Frontal cortex (tissue), 4 donors: ENCODE data around the gene F8. TPM values are rescaled to one million over a fixed set of nuclear protein-coding genes. Genes with fewer than 3 reads are reported as not detected.
"Not testable (repeated sequence)": the region's sequence is repeated elsewhere in the genome, so short reads cannot be mapped to it uniquely, and the experiment has no call there.

Experiments used
- DNase-seq, 2 donors: peaks; one replicate each; pipeline ENCODE4 v3.0.0; 2012; ENCODE audit warnings: low spot score in 2 of 2
- FAIRE-seq: peaks from 2 replicates; lab custom pipeline; 2012; peaks lifted over from hg19 to GRCh38; lab: Jason Lieb, UNC
- total RNA-seq: library from RNA; depleted of rRNA; stranded (reverse); fragments of >200 nt; gene quantifications from one replicate; pipeline ENCODE4 v1.2.3, GENCODE V29; 2014
- donor health status: control.
- donor health status: control.
- donor health status: control.

The F8 gene
- total RNA-seq, 1 donor from 2014 or later = 6.1 TPM

- DNase-seq = no peak
- FAIRE-seq = no peak
Observed at GRCh38 chrX:154991039-154991438, 31.5 kb downstream of the F8 start.

- FAIRE-seq = no peak
- DNase-seq = no peak
Observed at GRCh38 chrX:154990496-154990895, 32.0 kb downstream of the F8 start.

- DNase-seq (no peak), FAIRE-seq (no peak)
Observed at GRCh38 chrX:154988719-154989118, 33.8 kb downstream of the F8 start.

GRCh38 chrX:154987940-154988339 lies 34.6 kb downstream of the F8 start:
- no peak for FAIRE-seq
- no peak for DNase-seq

GRCh38 chrX:154986826-154987575 lies 35.5 kb downstream of the F8 start:
- no peak for DNase-seq
- FAIRE-seq = no peak

- FAIRE-seq (no peak), DNase-seq (no peak)
Observed at GRCh38 chrX:154981116-154981411, 41.5 kb downstream of the F8 start.

- peak; percentile 11 to 37 for DNase-seq
- FAIRE-seq = no peak
Observed at GRCh38 chrX:154980330-154981115, 42.0 kb downstream of the F8 start.

- no peak for FAIRE-seq
- DNase-seq = no peak
Observed at GRCh38 chrX:154979629-154980028, 42.9 kb downstream of the F8 start.

- FAIRE-seq (no peak), DNase-seq (no peak)
Observed at GRCh38 chrX:154968353-154968752, 54.2 kb downstream of the F8 start.

GRCh38 chrX:154967603-154968002 lies 54.9 kb downstream of the F8 start:
- DNase-seq (no peak), FAIRE-seq (no peak)

- FAIRE-seq (no peak), DNase-seq (no peak)
Observed at GRCh38 chrX:154961947-154962346, 60.6 kb downstream of the F8 start.

- not testable (repeated sequence) for DNase-seq, FAIRE-seq
Observed at GRCh38 chrX:154955799-154956198, 66.7 kb downstream of the F8 start.

GRCh38 chrX:154939265-154939664 lies 83.3 kb downstream of the F8 start:
- not testable (repeated sequence) for FAIRE-seq, DNase-seq

- FAIRE-seq, DNase-seq: not testable (repeated sequence)
Observed at GRCh38 chrX:154924771-154925170, 97.8 kb downstream of the F8 start.

- DNase-seq (peak in 1 of 2 donors; percentile 16), FAIRE-seq (no peak)
Observed at GRCh38 chrX:154918060-154918483, 104.5 kb downstream of the F8 start.

GRCh38 chrX:154914052-154914451 lies 108.5 kb downstream of the F8 start:
- FAIRE-seq = no peak
- DNase-seq = no peak

GRCh38 chrX:154910528-154910927 lies 112.0 kb downstream of the F8 start:
- DNase-seq = not testable (repeated sequence)

GRCh38 chrX:154910048-154910447 lies 112.5 kb downstream of the F8 start:
- DNase-seq, FAIRE-seq: not testable (repeated sequence)

More at GRCh38 chrX:154910528-154910927, 112.0 kb downstream of the F8 start:
- FAIRE-seq = not testable (repeated sequence)

GRCh38 chrX:154908821-154909220 lies 113.7 kb downstream of the F8 start:
- FAIRE-seq = no peak

GRCh38 chrX:154902408-154902807 lies 120.1 kb downstream of the F8 start:
- no peak for FAIRE-seq
- no peak for DNase-seq

More at GRCh38 chrX:154908821-154909220, 113.7 kb downstream of the F8 start:
- DNase-seq = no peak

- FAIRE-seq = no peak
- DNase-seq = no peak
Observed at GRCh38 chrX:154900323-154900722, 122.2 kb downstream of the F8 start.
